Measurements from ENCODE around the gene CPNE5. TPM values are rescaled to one million over a fixed set of nuclear protein-coding genes. Genes with fewer than 3 reads are reported as not detected.

The CPNE5 gene
- total and polyA plus RNA-seq, 2 of the 4 experiments (the other 2 are of a cell fraction) = 0.07 TPM; not detected in 1

DNA sequence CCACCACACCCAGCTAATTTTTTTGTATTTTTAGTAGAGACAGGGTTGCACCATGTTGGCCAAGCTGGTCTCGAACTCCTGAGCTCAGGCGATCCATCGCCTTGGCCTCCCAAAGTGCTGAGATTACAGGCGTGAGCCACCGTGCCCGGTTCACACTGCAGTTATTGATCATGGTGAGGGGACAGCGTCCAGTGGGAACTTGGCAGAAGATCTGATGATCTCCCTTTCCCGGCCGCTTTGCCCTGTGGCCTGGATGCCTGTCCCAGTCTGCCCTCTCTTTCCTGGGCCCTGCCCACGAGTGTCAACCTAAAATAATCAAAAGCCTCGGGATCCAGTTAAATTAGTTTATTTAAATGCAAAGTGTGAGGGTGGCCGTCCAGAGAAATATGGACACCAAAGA lies 42.2 kb downstream of the CPNE5 start:
- no peak overlapping the region for H4K91ac ChIP-seq (ENCODE audit: insufficient read depth, low read depth, low read length)
- no peak for TF ChIP-seq FOS (IDR thresholded peaks at IDR 0.05; ENCODE audit: low read depth, low read length)
- no peak for TF ChIP-seq CEBPB (IDR thresholded peaks at IDR 0.05; ENCODE audit: low read depth, low read length)
- TF ChIP-seq RAD21 (IDR thresholded peaks at IDR 0.05; ENCODE audit: low read length) = no peak
- no peak for TF ChIP-seq BHLHE40 (IDR thresholded peaks at IDR 0.05; ENCODE audit: low read depth, low read length)
- dilution Hi-C loops (cut with HindIII; ENCODE audit: low sequenced_read_pairs, unreplicated experiment) = no loop called here
- intact Hi-C loops (cut with micrococcal nuclease) = no loop called here
- no peak overlapping the region for H3K14ac ChIP-seq (replicated peaks; ENCODE audit: low read depth, low read length)
- no peaks in the 10 kb centered on the region for H3K36me3 ChIP-seq (ENCODE audit: control insufficient read depth, insufficient read depth, low read length)
- no peak overlapping the region for H2BK5ac ChIP-seq (ENCODE audit: low read depth, low read length, poor library complexity, severe bottlenecking)
- CTCF ChIA-PET = no interaction called here
- H3K27ac ChIP-seq (ENCODE audit: insufficient read depth, low read length) = no peak overlapping the region
- H3K9ac ChIP-seq (ENCODE audit: low read depth, low read length) = no peak overlapping the region
- H3K4me3 ChIP-seq (ENCODE audit: insufficient read depth, low read depth, low read length) = no peak overlapping the region
- no peak overlapping the region for H2BK20ac ChIP-seq (ENCODE audit: low read depth, low read length)
- H2AK9ac ChIP-seq (replicated peaks; ENCODE audit: low read depth, low read length, poor library complexity) = no peak overlapping the region
- H4K5ac ChIP-seq (ENCODE audit: low read depth, low read length) = no peak overlapping the region
- in situ Hi-C loops (cut with MboI; ENCODE audit: low sequenced_read_pairs) = no loop called here
- BruUV-seq (replicated peaks) = no TSS peak
- ATAC-seq (ENCODE audit: low read depth) = no peak
- no peaks in the 10 kb centered on the region for H3K9me1 ChIP-seq (ENCODE audit: insufficient read depth, low read length)
- no peak overlapping the region for H2BK15ac ChIP-seq (ENCODE audit: low read depth, low read length)
- H4K20me1 ChIP-seq (ENCODE audit: insufficient read depth, low read length) = no peaks in the 10 kb centered on the region
- H3K4ac ChIP-seq (ENCODE audit: low read depth, low read length) = no peak overlapping the region
- 100% methylated on average over 3 of the region's 12 CpGs; no CpG with 5 or more reads in 1 of the 2 experiments for WGBS, 2 experiments (ENCODE audit: extremely low coverage in 2 of 2, insufficient read length in 1 of 2)
- no peak for DNase-seq
- H3K18ac ChIP-seq (ENCODE audit: low read depth, low read length) = no peak overlapping the region
- H4K8ac ChIP-seq (ENCODE audit: low read depth in 2 of 2, low read length in 2 of 2) = no peak overlapping the region
- peaks cover 51% of the 10 kb centered on the region for H3K27me3 ChIP-seq (ENCODE audit: control insufficient read depth, insufficient read depth, low read length)
- no peak overlapping the region for H2BK120ac ChIP-seq (ENCODE audit: low read depth, low read length)
- no peaks in the 10 kb centered on the region for H3K4me1 ChIP-seq (ENCODE audit: control insufficient read depth, insufficient read depth, low read length)
- H3K9me3 ChIP-seq (ENCODE audit: control insufficient read depth, insufficient read depth, low read length) = peaks cover 2% of the 10 kb centered on the region; the same call in 1 of the 2 replicates
- no peak overlapping the region for H3K4me2 ChIP-seq (ENCODE audit: low read depth, low read length)
- no peak overlapping the region for H2AK5ac ChIP-seq (ENCODE audit: low read depth, low read length)
- no peak overlapping the region for H2AFZ ChIP-seq (replicated peaks; ENCODE audit: low read length, poor library complexity)
- POLR2A ChIA-PET (ENCODE audit: unreplicated experiment) = no interaction called here
- no peak overlapping the region for H3K23ac ChIP-seq (ENCODE audit: low read depth, low read length)
- H3K56ac ChIP-seq (ENCODE audit: extremely low read depth, insufficient read depth, low read length) = no peak overlapping the region
- H3K79me1 ChIP-seq (ENCODE audit: low read depth in 1 of 2, low read length in 2 of 2) = no peaks in the 10 kb centered on the region
